ENCODE data around the gene TBCA. TPM values are rescaled to one million over a fixed set of nuclear protein-coding genes. Genes with fewer than 3 reads are reported as not detected.
"Not testable (repeated sequence)": the region's sequence is repeated elsewhere in the genome, so short reads cannot be mapped to it uniquely, and the experiment has no call there.

The TBCA gene
- total and polyA plus RNA-seq, 2 donors from 2014 or later, result 124 to 407 TPM

GRCh38 chr5:77761606-77762005 lies 14.5 kb downstream of the TBCA start:
- Histone ChIP-seq H3K4me1 (ENCODE audit: control insufficient read depth in 2 of 3, insufficient read depth in 2 of 3, low read depth in 1 of 3, low read length in 3 of 3) (peaks cover 0 to 25% (median 7%) of the 10 kb centered on the region in 3 donors), H3K9me3 (ENCODE audit: control insufficient read depth in 2 of 3, insufficient read depth in 1 of 3, low read length in 3 of 3) (no peaks in the 10 kb centered on the region), H3K9ac (ENCODE audit: low read length in 3 of 3) (no peak overlapping the region), H3K4me3 (ENCODE audit: low read length in 3 of 3) (no peak overlapping the region), H3K27ac (ENCODE audit: low read depth in 2 of 2, low read length in 2 of 2) (no peak overlapping the region), H3K36me3 (ENCODE audit: control insufficient read depth in 2 of 3, insufficient read depth in 3 of 3, low read length in 3 of 3) (no peaks in the 10 kb centered on the region), H3K27me3 (ENCODE audit: control insufficient read depth, insufficient read depth, low read length) (no peaks in the 10 kb centered on the region)
- FAIRE-seq (no peak), DNase-seq (no peak)
- TF ChIP-seq, protein P1, sequence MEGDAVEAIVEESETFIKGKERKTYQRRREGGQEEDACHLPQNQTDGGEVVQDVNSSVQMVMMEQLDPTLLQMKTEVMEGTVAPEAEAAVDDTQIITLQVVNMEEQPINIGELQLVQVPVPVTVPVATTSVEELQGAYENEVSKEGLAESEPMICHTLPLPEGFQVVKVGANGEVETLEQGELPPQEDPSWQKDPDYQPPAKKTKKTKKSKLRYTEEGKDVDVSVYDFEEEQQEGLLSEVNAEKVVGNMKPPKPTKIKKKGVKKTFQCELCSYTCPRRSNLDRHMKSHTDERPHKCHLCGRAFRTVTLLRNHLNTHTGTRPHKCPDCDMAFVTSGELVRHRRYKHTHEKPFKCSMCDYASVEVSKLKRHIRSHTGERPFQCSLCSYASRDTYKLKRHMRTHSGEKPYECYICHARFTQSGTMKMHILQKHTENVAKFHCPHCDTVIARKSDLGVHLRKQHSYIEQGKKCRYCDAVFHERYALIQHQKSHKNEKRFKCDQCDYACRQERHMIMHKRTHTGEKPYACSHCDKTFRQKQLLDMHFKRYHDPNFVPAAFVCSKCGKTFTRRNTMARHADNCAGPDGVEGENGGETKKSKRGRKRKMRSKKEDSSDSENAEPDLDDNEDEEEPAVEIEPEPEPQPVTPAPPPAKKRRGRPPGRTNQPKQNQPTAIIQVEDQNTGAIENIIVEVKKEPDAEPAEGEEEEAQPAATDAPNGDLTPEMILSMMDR (IDR thresholded peaks at IDR 0.05; ENCODE audit: borderline replicate concordance, extremely low read depth, insufficient read depth), result no peak
- intact Hi-C loops (cut with DNase I), result no loop called here

DNA sequence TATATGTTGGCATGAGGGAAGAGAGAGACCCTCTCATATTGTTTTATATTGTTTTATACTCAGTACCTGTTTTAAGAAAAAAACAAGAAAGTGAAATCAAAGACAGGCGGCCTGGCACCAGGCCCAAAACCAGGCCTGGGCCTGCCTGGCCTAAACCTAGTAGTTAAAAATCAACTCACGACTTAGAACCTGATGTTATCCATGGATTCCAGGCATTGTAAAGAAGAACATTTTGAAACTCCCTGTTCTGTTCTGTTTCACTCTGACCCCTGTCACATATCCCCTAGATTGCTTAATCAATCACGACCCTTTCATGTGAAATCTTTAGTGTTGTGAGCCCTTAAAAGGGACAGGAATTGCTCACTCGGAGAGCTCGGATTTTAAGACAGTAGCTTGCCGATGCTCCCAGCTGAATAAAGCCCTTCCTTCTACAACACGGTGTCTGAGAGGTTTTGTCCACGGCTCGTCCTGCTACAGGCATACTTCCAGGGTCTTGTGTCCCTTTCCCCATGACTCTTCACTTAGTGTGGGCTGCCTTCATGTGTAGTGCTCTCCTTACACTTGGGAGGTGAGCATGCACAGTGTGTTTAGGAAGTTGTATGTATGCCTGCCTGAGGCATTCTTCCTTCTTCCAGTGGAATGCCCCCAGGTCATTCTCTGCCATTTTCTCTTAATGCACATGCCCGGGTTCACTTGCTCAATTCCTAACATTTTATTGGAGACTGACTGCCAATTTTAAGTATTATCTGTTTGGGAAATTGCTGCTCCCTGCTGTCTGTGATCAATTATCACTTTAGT lies 17.8 kb downstream of the TBCA start:
- Histone ChIP-seq H3K27me3 (ENCODE audit: control insufficient read depth, insufficient read depth, low read length) (no peaks in the 10 kb centered on the region), H3K36me3 (ENCODE audit: control insufficient read depth in 2 of 3, insufficient read depth in 3 of 3, low read length in 3 of 3) (no peaks in the 10 kb centered on the region), H3K4me3 (ENCODE audit: low read length in 3 of 3) (peak overlapping the region in 2 of 3 donors; percentile 30 to 36), H3K9me3 (ENCODE audit: control insufficient read depth in 2 of 3, insufficient read depth in 1 of 3, low read length in 3 of 3) (no peaks in the 10 kb centered on the region), H3K9ac (ENCODE audit: low read length in 3 of 3) (peak overlapping the region in 1 of 3 donors; percentile 10), H3K4me1 (ENCODE audit: control insufficient read depth in 2 of 3, insufficient read depth in 2 of 3, low read depth in 1 of 3, low read length in 3 of 3) (peaks cover 0 to 34% (median 9%) of the 10 kb centered on the region in 3 donors), H3K27ac (ENCODE audit: low read depth in 2 of 2, low read length in 2 of 2) (peak overlapping the region; percentile 71 to 81)
- FAIRE-seq, result no peak
- TF ChIP-seq, protein P1 (IDR thresholded peaks at IDR 0.05; ENCODE audit: borderline replicate concordance, extremely low read depth, insufficient read depth), result no peak
- intact Hi-C loops (cut with DNase I), result no loop called here
- no peak for DNase-seq

GRCh38 chr5:77751328-77752023 lies 24.7 kb downstream of the TBCA start:
- Histone ChIP-seq H3K9me3 (ENCODE audit: control insufficient read depth in 2 of 3, insufficient read depth in 1 of 3, low read length in 3 of 3) (no peaks in the 10 kb centered on the region), H3K27me3 (ENCODE audit: control insufficient read depth, insufficient read depth, low read length) (no peaks in the 10 kb centered on the region), H3K36me3 (ENCODE audit: control insufficient read depth in 2 of 3, insufficient read depth in 3 of 3, low read length in 3 of 3) (no peaks in the 10 kb centered on the region), H3K4me3 (ENCODE audit: low read length in 3 of 3) (no peak overlapping the region), H3K9ac (ENCODE audit: low read length in 3 of 3) (no peak overlapping the region), H3K4me1 (ENCODE audit: control insufficient read depth in 2 of 3, insufficient read depth in 2 of 3, low read depth in 1 of 3, low read length in 3 of 3) (peaks cover 0 to 8% (median 2%) of the 10 kb centered on the region in 3 donors), H3K27ac (ENCODE audit: low read depth in 2 of 2, low read length in 2 of 2) (no peak overlapping the region)
- TF ChIP-seq, protein P1 (IDR thresholded peaks at IDR 0.05; ENCODE audit: borderline replicate concordance, extremely low read depth, insufficient read depth), result no peak
- intact Hi-C loops (cut with DNase I), result no loop called here
- FAIRE-seq (no peak), DNase-seq (no peak)

- H3K9me3 ChIP-seq (ENCODE audit: control insufficient read depth in 2 of 3, insufficient read depth in 1 of 3, low read length in 3 of 3); intact Hi-C loops (cut with DNase I); H3K27me3 ChIP-seq (ENCODE audit: control insufficient read depth, insufficient read depth, low read length); DNase-seq; H3K27ac ChIP-seq (ENCODE audit: low read depth in 2 of 2, low read length in 2 of 2); H3K4me1 ChIP-seq (ENCODE audit: control insufficient read depth in 2 of 3, insufficient read depth in 2 of 3, low read depth in 1 of 3, low read length in 3 of 3); FAIRE-seq; H3K9ac ChIP-seq (ENCODE audit: low read length in 3 of 3); H3K36me3 ChIP-seq (ENCODE audit: control insufficient read depth in 2 of 3, insufficient read depth in 3 of 3, low read length in 3 of 3); H3K4me3 ChIP-seq (ENCODE audit: low read length in 3 of 3): not testable (repeated sequence)
These were observed 25.2 kb downstream of the TBCA start for GRCh38 chr5:77750928-77751327.
